Renal cortex interstitium (tissue), 11 donors: ENCODE results near the gene FSCN2. TPM values are rescaled to one million over a fixed set of nuclear protein-coding genes. Genes with fewer than 3 reads are reported as not detected.

Experiments used
- DNase-seq, 11 donors: peaks; one replicate each; pipeline ENCODE4 v3.0.0-alpha.2; 2013; ENCODE audit warnings: low read depth in 9 of 11, low spot score in 4 of 11; ENCODE audit errors: extremely low read depth in 1 of 11
- polyA plus RNA-seq, 3 donors: library from polyadenylated mRNA; unstranded; fragments of 120-200 nt; gene quantifications; one replicate each; pipeline ENCODE4 v1.2.1, GENCODE V29; 2013; ENCODE audit not compliant: insufficient read length in 3 of 3

Gene FSCN2
- polyA plus RNA-seq, 3 donors = 1.2 to 2.4 (median 1.6) TPM

- DNase-seq = no peak
Observed at GRCh38 chr17:81510785-81511553, 17.2 kb upstream of the FSCN2 start.

- DNase-seq = no peak
Observed at GRCh38 chr17:81511554-81511803, 16.7 kb upstream of the FSCN2 start.

- DNase-seq = no peak
Observed at GRCh38 chr17:81511804-81512561, 16.2 kb upstream of the FSCN2 start.

GRCh38 chr17:81512562-81513371 lies 15.4 kb upstream of the FSCN2 start, which contains the start of gene ACTG1:
Gene ACTG1, minus strand, starts transcription at chr17:81512799. Its CDS starts 445 bp downstream, at chr17:81512354.
- peak in 10 of 11 donors; percentile 78 to 93 (median 86) for DNase-seq

GRCh38 chr17:81513372-81513752 lies 14.8 kb upstream of the FSCN2 start:
- DNase-seq = no peak

GRCh38 chr17:81513753-81514488 lies 14.3 kb upstream of the FSCN2 start:
- DNase-seq = peak in 2 of 11 donors; percentile 65 to 74

GRCh38 chr17:81514489-81514738 lies 13.8 kb upstream of the FSCN2 start:
- no peak for DNase-seq

GRCh38 chr17:81514739-81515529 lies 13.2 kb upstream of the FSCN2 start:
- peak in 2 of 11 donors; percentile 62 to 73 for DNase-seq

GRCh38 chr17:81515530-81516041 lies 12.6 kb upstream of the FSCN2 start:
- no peak for DNase-seq

- DNase-seq = no peak
Observed at GRCh38 chr17:81516439-81516838, 11.7 kb upstream of the FSCN2 start.

- no peak for DNase-seq
Observed at GRCh38 chr17:81517009-81517338, 11.2 kb upstream of the FSCN2 start.

GRCh38 chr17:81517339-81518112 lies 10.7 kb upstream of the FSCN2 start:
- DNase-seq = no peak

- no peak for DNase-seq
Observed at GRCh38 chr17:81518113-81518784, 9.9 kb upstream of the FSCN2 start.

- DNase-seq = no peak
Observed at GRCh38 chr17:81518785-81519283, 9.3 kb upstream of the FSCN2 start.

GRCh38 chr17:81519284-81520020 lies 8.7 kb upstream of the FSCN2 start:
- DNase-seq = no peak
